ENCODE data around the gene TRIO. TPM values are rescaled to one million over a fixed set of nuclear protein-coding genes. Genes with fewer than 3 reads are reported as not detected.

The TRIO gene
- total RNA-seq, 1 donor from 2014 or later = 34.9 TPM

DNA sequence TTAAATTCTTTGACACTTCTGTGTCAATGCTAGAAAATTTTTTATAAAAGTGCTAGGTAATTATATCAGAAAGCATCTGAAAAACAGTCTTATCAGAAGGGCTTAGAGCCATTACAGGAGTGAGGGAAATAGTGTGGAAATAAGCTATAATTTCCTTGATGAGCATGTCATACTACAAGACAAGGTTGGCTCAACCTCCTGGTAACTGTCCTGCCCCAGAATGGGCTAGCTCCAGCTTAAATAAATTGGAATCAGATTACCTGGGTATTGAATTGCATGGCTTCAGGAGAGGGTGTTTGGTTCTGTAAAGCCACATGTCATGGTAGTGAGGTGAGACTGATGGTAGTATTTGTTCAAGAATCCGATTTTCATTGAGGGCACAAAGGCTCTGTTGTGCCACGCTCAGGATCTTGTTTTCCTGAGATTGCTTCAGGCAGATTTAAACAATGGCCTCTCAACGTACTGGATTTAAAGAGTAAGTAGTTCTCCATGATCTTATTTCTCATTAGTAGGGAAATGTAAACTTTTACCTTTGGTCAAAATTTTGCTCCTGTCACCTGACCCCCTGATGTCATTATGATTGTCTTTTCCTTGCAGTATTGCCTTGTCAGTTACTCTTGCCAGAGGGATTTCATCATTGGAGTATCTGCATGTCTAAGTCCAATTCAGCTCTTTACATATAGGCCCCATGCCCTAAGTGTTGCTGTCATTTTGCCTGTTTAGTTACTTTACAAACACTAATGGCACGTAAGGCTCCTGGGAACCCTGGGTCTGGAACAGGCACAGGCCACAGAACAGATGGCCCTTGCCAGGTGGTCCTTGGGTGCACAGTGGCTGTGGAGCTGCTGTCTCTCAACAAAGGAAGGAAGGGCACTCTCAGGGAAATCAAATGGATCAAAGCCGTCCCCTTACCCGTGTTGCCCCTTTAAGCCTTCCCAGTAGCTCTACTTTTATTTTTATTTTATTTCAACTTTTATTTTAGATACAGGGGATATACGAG is 21.3 kb downstream of the TRIO start:
- ATAC-seq (peak; percentile 26), DNase-seq (ENCODE audit: low spot score) (no peak)

DNA sequence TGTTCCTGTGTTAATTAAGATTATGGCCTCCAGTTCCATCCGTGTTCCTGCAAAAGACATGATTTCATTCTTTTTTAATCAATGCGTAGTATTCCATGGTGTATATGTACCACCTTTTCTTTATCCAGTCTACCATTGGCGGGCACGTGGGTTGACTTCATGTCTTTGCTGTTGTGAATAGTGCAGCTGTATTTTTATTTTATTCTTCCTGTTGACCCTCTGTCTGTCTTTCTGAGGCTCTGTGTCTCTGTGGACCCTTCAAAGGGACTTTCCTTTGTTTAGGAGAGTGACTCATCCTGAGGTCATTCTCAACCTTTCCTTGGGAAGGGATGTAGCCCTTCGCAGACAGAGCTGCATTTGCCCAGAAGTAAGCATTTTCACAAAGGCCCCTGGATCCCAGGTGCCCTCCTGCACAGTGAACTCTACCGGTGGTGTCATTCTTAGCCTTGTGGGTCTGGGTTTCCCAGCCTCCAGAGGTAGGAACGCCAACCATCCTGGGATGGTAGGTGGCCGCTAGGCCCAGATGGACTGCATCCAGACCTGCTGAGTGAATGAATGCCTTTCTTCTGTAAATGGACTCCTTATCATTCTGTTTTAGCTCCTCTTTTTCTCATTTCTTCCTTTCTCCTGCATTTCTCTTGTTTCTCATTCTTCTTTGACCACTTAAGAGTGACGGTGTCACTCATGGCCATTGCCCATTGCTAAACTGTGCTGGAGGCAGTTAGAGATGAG is 22.4 kb downstream of the TRIO start:
- ATAC-seq = no peak
- DNase-seq (ENCODE audit: low spot score) = no peak

DNA sequence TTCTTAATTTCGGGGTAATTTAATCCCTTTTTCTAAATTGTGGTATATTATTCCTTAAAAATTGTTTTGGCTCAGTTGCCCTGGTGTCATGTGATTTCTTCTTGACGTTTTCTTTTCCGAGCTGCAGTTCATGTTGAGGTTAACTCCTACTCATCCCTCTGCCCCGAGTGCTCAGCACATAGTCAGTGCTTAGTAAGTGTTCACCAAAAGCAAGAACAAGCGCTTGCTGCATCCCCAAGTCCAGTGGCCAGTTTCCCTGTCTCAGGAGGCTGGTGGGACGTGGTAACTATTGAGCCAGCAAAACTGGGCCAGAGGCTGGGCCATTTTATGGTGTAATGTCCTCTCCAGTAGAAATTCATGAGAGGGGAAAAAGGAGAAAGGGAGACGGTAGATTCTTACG is 23.3 kb downstream of the TRIO start:
- DNase-seq (ENCODE audit: low spot score) (no peak), ATAC-seq (no peak)

DNA sequence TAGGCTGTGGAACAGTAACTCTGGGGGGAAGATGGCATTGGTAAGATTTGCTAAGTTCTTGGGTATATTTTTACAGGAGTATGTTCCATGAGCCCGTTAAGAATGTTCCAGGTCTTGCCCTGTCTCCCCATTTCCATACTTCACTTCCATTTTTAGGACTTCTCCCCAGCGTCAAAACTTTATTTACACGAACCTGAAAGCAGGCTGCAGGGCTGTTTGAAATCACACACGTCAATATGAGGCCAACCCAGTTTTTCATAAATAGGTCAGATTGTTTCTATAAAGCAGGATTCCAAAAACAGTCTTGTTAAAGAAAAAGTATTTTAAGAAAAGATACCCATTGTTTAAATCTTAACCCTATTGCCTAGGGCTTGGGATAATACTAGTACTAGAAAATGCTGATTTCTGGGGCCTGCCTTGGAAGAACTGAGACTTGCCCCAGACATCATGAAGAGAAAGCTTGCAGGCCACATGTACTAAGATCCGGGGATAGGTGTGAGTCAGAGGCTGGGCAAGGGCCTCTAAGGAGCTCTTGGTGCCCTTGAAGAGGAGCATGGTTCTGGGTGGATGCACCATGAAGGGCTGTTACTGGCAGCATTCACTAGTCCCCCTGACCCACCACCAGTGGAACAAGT is 24.2 kb downstream of the TRIO start:
- DNase-seq (ENCODE audit: low spot score) (no peak), ATAC-seq (peak; percentile 24)

DNA sequence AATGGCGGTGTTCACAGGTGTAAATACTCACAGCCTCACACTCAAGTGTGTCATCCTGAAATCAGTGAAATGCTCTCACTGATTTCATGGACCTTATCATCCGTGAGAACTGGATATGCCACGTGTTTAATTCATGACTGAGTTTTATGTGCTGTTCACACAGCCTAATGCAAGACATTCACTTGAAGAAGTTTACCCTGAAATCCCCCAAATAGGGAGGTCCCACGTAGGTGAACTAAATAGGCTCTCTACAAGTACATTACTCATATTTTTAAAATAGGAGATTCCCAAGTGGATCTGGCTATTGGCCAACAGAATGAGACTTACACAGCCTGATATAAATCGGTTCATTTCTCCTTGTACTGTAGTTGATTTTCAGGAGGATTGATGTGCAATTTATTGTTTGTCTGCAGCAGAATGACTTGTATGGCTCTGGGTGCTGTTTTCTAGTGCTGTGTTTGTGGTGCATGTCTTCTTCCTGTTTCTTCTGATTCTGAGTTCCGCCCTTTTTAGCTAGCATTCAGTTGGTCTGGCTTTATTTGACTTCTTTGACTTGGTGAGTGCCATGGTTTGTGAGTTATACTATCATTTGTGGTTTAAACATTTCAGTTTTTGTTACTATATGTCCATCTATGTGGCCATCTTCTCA is 25.1 kb downstream of the TRIO start:
- DNase-seq (ENCODE audit: low spot score) (no peak), ATAC-seq (peak; percentile 8)

DNA sequence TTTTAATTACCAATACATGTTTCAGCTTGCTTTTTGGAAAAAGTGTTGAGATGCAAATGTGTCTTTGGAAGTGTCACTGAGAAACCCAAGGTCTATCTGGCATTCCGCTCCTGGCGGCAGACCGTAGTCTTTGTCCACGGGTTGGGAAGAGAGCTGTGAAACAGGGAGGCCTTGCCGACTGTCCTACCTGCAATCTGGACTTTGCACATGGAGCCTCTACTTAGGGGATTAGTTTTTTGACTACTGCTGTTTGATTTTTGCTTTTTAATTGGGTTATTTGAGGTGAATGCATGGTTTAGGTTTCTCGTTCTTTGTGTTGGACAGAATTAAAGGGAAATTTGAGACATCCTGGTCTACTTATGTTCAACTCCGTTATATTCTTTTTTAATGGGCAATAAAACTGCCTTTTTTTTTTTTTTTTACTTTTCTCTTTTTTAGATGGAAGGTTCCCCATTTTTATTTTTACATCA is 25.7 kb downstream of the TRIO start:
- DNase-seq (ENCODE audit: low spot score) (peak; percentile 79), ATAC-seq (peak; percentile 87)

DNA sequence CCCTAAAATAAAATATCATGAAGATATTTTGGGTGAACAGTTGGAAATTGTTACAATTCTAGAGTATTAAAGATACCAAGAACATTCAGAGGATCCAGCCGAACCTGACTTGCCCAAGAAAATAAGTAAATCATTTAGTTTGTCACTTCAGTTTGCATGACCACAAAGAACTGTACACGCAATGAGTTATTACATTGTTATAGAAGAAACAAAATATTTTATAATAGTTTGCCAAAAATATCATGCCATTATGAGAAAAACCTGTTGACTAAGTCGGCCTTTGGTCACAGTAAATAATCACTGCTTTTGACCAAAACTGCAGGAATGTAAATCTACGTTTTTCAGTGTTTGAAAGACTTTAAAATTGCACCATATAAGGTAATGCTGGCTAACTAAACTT is 27.9 kb downstream of the TRIO start:
- no peak for DNase-seq (ENCODE audit: low spot score)
- ATAC-seq = no peak

DNA sequence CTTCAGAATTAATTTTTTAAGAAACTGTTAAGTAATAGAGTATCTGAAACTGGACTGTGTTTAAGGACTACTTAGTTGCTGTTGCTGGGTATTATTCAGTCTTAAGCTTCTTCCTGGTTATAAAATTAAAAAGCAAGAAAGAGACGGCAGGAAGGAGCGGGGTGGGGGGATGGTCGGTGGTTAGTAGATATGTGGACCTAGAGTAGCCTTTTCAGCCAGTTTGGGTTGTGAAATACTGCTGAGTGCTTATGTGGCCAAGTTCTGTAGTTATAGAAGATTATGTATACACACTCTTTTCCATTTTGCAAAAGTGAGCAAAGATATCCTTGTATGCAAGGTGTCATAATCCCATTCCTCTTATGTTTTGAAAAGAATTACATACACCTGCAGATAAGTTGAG is 28.5 kb downstream of the TRIO start:
- ATAC-seq (peak; percentile 75), DNase-seq (ENCODE audit: low spot score) (no peak)

DNA sequence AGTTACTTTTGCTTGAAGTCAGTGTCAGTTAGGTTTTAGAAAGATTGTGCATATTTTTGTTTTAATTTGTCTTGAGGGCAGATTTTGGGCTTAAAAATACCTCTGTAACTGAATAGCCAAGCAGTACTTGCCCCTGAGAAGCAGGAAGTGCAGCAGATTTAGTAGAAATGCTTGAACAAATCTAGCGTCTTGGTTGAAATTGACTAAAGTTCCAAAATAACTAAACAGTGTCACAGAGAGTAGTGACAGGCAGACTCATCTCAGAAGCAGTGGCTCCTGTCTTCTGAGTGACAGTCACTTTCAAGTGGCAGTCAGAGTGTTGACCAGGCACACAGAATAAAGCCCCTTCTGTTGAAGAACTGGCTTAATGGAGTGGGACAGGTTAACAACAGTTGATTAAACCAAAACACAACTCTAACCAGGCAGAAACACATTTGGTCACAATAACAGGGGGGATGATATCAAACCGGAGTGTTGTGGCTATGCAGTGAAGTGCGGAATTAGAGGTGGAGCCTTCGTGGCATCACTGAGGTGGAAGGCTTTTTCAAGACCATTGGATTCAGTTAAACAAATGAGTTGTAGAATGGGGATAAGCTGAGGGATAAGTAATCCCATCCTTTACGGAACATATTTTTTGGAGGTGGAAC is 29.1 kb downstream of the TRIO start:
- ATAC-seq = no peak
- DNase-seq (ENCODE audit: low spot score) = no peak

DNA sequence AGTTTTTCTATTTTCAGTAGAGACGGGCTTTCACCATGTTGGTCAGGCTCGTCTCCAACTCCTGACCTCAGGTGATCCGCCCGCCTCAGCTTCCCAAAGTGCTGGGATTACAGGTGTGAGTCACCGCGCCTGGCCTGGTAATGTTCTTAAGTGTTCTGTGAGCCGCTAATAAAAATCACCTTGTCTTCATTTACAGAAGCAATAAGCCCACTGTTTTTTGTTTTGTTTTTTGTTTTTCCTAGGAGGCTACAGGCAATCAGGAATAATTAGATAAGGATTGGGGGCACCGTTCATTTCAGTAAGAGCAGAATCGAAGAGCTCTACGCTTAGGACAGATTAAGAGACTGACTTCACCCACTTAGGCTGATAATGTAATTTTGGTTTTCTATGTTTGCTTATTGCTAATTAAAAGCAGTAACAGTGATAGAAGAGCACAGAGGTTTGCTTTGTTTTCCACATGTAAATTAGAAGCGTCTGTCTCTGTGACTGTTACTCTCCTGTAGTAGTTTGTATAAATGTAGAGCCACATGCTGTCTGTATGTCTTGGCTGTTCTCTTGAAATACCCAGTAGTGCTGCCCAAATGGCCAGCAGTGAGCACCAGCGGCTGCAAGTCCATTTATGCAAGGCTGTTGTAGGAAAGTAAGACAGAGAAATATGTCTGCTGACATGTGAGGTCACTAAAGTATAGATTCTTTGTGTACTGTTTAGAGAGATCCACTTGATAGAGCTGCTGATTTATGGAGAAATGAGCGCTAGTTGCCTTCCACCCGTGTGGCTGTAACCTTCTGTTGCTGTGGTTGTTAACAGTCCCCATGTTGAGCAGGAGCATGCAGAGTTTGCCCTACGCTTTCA is 30.5 kb downstream of the TRIO start:
- ATAC-seq (no peak), DNase-seq (ENCODE audit: low spot score) (no peak)

DNA sequence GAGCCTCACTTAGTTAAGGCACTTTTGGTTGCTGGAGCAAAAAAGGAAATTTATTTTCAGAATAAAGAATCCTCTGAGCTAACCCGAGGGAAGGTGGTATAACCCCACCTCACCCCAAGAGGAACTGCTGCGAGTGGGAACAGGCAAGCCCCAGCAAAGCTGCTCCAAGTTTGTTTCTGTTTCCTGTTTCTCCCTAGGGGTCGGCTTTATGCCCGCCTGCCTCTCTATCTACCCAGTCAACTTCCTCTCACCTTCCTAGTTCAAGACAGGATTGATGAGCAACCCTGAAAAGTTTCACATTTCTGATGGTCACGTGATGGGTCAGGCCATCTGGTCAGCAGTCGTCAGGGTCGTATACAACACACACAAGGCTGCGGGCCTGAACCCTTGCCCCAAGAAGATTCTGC is 31.1 kb downstream of the TRIO start:
- ATAC-seq (no peak), DNase-seq (ENCODE audit: low spot score) (no peak)

DNA sequence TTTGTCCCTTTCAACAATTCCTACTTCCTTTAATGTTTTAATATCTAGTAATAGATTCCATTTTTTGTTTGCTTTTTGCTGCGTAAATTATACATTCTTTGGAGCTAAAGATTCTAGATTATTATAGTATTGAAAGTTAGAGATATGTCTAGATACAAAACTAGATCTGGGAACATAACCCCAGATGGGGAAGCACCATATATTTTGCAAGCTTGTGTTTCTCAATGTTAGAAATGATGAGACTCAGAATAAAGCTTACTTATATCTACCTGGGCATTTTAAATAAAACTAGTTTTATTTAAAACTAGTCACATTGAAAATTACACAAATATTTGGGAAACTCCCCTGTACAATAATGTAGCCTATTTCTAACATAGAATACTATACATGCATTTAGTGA is 32.2 kb downstream of the TRIO start:
- DNase-seq (ENCODE audit: low spot score) (no peak), ATAC-seq (no peak)

DNA sequence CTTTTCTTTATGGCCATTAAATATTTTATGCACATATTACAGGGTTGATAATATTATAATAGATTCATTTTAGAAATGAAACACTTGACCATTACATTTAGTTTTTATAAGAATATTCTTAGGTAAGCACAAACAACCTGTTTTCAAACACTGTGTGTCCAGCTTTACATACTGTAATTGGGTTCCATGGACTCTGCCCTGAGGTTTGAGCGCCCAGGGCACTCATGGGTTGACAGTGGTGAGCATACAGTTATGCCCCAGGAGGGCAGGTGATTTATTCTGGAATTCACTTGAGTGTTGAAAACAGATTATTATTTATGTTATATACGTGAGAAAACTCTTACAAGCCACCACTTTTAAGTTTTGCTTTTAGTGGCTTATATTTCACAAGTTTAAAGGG is 33.7 kb downstream of the TRIO start:
- ATAC-seq (peak; percentile 85), DNase-seq (ENCODE audit: low spot score) (no peak)

DNA sequence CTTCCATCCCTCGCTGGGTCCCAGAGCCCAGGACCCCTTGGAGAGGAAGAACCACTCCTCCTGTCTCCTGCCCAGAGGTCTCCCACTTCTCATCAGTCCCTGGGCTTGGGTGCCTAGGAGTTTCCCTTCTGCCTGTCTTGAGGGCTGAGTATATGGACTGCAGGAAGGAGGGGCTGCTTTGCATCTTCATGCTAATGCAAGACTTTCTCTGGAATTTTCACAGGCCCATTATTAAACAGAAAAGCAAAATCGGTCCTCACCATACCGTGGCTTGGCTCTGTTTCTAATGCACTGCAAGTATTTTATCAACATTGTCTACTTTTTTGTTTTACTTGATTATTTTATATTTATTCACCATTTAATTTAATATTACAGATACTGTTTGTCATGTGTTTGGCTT is 34.5 kb downstream of the TRIO start:
- no peak for ATAC-seq

DNA sequence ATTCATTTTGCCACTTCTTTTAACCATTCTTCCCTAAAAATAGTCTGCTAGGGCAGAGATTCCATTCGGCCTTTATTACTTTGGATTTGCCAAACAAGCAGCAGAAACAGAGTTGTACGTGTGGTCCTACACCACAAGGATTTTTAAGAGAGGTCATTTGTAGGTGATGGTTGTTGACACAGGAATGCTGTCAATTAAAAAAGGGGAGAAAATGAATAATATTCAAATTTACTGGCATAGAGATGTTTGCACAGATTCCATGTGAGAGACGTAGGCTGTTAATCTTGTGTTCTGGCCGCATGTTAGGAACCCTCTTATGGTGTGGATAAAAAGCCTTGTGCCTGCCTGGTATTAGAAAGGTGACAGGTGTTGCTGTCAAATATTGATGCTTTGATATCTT is 34.9 kb downstream of the TRIO start:
- ATAC-seq (no peak), DNase-seq (ENCODE audit: low spot score) (no peak)

More for the DNA sequence above, 34.5 kb downstream of the TRIO start:
- no peak for DNase-seq (ENCODE audit: low spot score)

DNA sequence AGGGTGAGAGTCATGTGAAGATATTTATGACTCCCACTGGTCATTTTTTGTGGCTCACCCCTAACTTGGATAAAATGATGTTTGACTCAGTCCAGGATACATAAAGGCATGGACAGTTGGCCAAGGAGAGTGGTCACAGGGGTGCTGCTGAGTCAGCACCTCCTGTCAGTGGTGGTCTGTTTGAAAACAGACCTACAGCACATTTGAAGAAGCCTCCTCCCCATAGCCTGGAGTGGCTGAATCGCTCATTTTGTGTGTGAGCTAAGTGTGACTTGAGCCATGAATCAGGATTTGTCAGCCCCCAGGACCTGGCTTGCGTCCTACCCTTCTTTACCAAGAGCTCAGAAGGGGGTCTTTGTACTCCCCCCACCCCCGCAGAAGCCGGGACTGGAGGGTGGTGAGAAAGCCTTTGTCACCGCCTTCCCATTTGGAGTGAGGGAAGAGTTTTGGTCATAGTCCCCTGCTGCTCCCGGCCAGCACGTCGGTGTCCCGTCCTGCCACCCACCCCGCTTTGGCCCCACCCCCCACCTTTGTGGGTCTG is 35.6 kb downstream of the TRIO start:
- DNase-seq (ENCODE audit: low spot score) = no peak
- ATAC-seq = no peak

DNA sequence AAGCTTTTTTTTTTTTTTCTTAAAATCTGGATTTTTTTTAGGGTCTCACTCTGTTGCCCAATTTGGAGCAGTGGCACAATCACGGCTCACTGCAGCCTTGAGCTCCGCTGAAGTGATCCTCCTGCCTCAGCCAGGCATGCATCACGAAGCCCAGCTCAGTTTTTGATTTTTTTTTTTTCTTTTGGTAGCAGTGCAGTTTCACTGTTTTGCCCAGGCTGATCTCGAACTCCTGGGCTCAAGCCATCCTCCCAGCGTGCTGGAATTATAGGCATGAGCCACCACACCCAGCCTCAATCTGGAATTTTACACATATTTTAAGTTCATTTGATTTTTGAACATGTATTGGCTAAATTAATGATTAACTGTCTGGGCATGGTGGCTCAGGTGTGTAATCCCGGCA is 36.3 kb downstream of the TRIO start:
- ATAC-seq = peak; percentile 55
- no peak for DNase-seq (ENCODE audit: low spot score)

DNA sequence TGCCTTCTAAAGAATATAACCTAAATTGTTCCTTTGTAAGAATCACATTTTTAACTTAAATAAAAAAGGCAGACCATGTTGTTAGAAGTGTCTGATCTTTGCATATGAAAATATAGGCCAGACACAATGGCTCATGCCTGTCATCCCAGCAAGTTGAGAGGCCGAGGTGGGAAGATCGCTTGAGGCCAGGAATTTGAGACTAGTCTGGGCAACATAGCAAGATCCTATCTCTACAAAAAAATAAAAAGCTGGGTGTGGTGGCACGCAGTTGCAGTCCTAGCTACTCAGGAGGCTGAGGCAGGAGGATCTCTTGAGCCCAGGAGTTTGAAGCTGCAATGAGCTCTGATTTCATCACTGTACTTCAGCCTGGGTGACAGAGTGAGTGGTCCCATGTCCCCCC is 37.3 kb downstream of the TRIO start:
- DNase-seq (ENCODE audit: low spot score) (no peak), ATAC-seq (no peak)

DNA sequence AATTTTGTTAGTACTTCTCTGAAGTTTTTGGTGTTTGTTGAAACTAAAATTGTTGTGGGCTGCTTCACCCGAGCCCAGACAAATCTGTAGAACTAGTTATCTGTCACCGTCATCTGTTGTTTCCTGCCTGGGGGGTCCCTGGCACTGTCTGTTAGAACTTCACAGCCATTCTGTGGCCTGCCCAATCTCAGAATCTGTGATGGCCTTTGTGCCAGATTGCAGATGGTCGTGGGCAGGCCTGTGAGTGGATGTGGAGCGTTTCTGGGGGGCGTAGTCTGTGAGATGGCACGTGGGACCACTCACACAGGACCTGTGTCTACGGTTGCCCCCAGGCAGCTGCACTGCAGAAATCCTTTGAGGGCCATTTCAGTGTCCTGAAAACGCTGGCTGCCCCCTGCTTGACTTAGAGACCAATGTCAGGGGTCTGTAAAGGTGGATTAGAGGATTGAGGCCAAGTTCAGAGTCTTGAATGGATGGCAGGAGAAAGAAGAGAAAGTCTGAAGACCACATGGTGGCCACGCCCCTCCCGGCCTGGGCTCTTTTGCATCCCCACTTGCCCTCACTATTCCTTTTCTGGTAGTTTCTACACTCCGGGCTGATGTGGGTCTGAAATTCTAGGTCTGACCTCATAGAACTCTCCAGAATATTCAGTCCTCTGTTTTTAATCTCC is 38.3 kb downstream of the TRIO start:
- DNase-seq (ENCODE audit: low spot score) = no peak

More for the DNA sequence above, 38.3 kb downstream of the TRIO start:
- ATAC-seq = no peak
